BJ (cell line): ENCODE results near the gene INTS13. TPM values are rescaled to one million over a fixed set of nuclear protein-coding genes. Genes with fewer than 3 reads are reported as not detected.

ENCODE experiments used
- CTCF ChIA-PET: fragments of 350-600 bp; formaldehyde crosslinking; extraction: SDS; loops from one replicate; lab custom pipeline; 2021; ENCODE audit warnings: antibody characterized with exemption, inconsistent platforms; lab: Yijun Ruan, JAX
- POLR2A ChIA-PET: fragments of 300-600 bp; sonication (Branson Sonifier 250); formaldehyde crosslinking; extraction: SDS; loops from one replicate; lab custom pipeline; 2021; ENCODE audit warnings: antibody characterized with exemption; lab: Charles Lee
- DNase-seq: peaks from one replicate; pipeline ENCODE4 v3.0.0-alpha.2; 2011; ENCODE audit warnings: low read depth
- H3K27me3 ChIP-seq: 2 replicates; pipeline ENCODE4 v1.6.0; 2011; ENCODE audit warnings: low read length; ENCODE audit not compliant: control insufficient read depth, insufficient read depth
- H3K36me3 ChIP-seq: 2 replicates; pipeline ENCODE4 v1.5.1; 2011; ENCODE audit warnings: low read length; ENCODE audit not compliant: control insufficient read depth, insufficient read depth
- H3K4me3 ChIP-seq: 2 replicates; pipeline ENCODE4 v1.5.1; 2011; ENCODE audit warnings: low read depth, mild to moderate bottlenecking, control low read depth, low read length
- polyA minus RNA-seq: library from RNA; depleted of rRNA, polyadenylated mRNA; stranded (reverse); fragments of >200 nt; gene quantifications from 2 replicates; pipeline ENCODE4 v1.2.3, GENCODE V29; 2011; rRNA and poly(A)+ RNA removed
- polyA plus RNA-seq: library from polyadenylated mRNA; depleted of rRNA; stranded (reverse); fragments of >200 nt; gene quantifications from 2 replicates; pipeline ENCODE4 v1.2.3, GENCODE V29; 2011; rRNA removed
- TF ChIP-seq, protein P1 (sequence below): IDR thresholded peaks from 2 replicates; pipeline ENCODE4 v1.5.1; 2011; ENCODE audit warnings: low read depth, mild to moderate bottlenecking, control low read depth, inconsistent platforms, low read length, moderate library complexity; ENCODE audit not compliant: insufficient read depth

Gene INTS13, protein sequence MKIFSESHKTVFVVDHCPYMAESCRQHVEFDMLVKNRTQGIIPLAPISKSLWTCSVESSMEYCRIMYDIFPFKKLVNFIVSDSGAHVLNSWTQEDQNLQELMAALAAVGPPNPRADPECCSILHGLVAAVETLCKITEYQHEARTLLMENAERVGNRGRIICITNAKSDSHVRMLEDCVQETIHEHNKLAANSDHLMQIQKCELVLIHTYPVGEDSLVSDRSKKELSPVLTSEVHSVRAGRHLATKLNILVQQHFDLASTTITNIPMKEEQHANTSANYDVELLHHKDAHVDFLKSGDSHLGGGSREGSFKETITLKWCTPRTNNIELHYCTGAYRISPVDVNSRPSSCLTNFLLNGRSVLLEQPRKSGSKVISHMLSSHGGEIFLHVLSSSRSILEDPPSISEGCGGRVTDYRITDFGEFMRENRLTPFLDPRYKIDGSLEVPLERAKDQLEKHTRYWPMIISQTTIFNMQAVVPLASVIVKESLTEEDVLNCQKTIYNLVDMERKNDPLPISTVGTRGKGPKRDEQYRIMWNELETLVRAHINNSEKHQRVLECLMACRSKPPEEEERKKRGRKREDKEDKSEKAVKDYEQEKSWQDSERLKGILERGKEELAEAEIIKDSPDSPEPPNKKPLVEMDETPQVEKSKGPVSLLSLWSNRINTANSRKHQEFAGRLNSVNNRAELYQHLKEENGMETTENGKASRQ
- 11.4 and 25.9 TPM in 2 replicates for polyA plus RNA-seq
- polyA minus RNA-seq: 37.0 and 81.4 TPM in 2 replicates

DNA sequence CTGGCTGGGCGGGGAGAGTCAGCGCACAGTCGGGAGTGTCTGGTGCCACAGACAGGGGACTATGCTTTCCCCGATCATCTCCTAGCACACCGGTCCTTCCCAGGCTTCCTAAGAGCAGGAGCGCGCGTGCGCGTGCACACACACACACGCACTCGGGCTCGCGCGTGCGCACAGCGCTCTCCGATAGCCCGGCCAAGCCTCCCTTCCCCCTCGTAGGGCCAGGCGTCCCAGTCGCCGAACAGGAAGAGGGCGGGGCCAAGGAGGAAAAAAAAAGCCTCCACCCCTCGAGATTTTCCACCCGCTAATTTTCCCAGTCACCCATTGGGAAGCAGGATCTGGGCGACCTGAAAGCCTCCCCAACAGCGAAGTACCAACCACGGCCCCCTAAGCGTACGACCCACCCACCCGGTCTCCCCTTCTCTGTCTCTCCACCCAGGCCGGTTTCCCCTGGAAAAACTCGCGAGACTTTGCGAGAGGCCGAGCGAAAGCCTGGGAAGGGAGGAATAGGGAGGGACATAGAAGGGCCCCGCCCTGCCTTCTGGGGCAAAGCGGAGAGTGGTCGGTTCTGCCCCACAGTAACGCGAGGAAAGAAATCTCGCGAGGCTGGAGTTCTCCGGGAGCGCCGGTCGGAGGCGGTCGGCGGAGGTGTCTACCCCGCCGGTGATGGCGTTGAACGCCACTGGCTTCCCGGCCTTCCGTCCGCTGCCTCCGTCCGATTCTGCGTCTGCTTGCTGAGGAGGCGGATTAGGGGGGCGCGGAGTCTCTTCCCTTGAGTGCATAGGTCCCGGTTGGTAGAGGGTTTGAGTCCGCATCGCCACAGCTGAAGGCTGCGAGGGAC lies at the start of gene INTS13, which contains the start of gene FGFR1OP2:
Gene INTS13 (minus strand): TSS at position 119 of the 838 bp plus-strand sequence. CDS start 1,178 bp downstream, outside the sequence.
Gene FGFR1OP2 (plus strand): TSS at position 608 of the 838 bp plus-strand sequence. CDS start 15,689 bp downstream, outside the sequence.
- Histone ChIP-seq H3K27me3 (no peaks in the 10 kb centered on the region), H3K36me3 (no peaks in the 10 kb centered on the region), H3K4me3 (peak within 1 kb of the TSS; percentile 88)
- ChIA-PET CTCF (interaction anchor here (1.0 kb wide), 1 partner anchor 77 kb away, joined by 4 read pairs; no protein-coding TSS in a partner anchor), POLR2A (interaction anchor here (0.6 kb wide), 1 partner anchor 146 kb away, joined by 4 read pairs; no protein-coding TSS in a partner anchor)
- TF ChIP-seq, protein P1, sequence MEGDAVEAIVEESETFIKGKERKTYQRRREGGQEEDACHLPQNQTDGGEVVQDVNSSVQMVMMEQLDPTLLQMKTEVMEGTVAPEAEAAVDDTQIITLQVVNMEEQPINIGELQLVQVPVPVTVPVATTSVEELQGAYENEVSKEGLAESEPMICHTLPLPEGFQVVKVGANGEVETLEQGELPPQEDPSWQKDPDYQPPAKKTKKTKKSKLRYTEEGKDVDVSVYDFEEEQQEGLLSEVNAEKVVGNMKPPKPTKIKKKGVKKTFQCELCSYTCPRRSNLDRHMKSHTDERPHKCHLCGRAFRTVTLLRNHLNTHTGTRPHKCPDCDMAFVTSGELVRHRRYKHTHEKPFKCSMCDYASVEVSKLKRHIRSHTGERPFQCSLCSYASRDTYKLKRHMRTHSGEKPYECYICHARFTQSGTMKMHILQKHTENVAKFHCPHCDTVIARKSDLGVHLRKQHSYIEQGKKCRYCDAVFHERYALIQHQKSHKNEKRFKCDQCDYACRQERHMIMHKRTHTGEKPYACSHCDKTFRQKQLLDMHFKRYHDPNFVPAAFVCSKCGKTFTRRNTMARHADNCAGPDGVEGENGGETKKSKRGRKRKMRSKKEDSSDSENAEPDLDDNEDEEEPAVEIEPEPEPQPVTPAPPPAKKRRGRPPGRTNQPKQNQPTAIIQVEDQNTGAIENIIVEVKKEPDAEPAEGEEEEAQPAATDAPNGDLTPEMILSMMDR: no peak
- peak; percentile 88 for DNase-seq

DNA sequence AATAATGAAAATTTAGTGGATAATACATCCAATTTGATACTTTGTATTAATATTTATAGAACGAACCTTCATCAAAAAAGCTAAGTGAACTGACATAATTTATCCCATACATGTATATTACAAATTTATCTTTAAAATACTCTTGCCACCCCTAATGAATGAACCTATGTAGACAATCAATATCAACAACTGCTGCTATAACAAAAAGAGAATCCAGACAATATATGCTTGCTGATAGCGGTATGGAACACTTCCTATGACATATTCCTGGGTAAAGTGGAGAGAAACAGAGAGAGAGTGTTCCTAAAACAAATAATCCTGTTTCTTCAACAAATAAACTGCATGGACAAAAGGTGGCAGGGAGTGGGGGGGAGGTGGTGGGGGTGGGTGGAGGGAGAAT lies 45.1 kb upstream of the INTS13 start:
- POLR2A ChIA-PET: no interaction called here
- Histone ChIP-seq H3K27me3 (no peaks in the 10 kb centered on the region), H3K36me3 (no peaks in the 10 kb centered on the region; the same call in 1 of the 2 replicates), H3K4me3 (no peak overlapping the region)
- CTCF ChIA-PET: interaction anchor here (0.5 to 1.3 kb wide), 4 partner anchors 16 to 128 kb away, joined by 3 to 5 read pairs (median 4); partner anchors contain the start of gene TM7SF3
- no peak for DNase-seq
- TF ChIP-seq, protein P1: no peak

DNA sequence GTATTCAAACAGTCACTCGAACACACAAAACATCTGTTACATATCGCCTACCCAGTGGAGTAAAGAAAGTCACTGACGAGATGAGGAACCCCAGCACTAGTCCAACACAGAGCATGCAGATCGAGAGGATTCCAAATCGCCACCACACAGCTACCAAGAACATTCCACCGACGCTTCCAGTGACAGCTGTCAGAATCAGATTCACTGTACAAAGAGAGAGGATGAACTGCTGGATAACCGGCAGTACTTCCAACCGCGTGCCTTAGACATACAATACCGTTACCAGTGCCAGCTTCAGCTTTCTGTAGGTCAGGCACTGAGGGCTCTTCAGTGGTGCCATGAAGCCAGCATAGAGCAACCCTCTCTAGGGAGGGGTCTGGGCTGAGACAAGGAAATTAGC lies 42.0 kb upstream of the INTS13 start:
- Histone ChIP-seq H3K27me3 (no peaks in the 10 kb centered on the region), H3K4me3 (no peak overlapping the region), H3K36me3 (no peaks in the 10 kb centered on the region; the same call in 1 of the 2 replicates)
- ChIA-PET POLR2A (no interaction called here), CTCF (no interaction called here)
- TF ChIP-seq, protein P1: no peak
- DNase-seq: no peak

DNA sequence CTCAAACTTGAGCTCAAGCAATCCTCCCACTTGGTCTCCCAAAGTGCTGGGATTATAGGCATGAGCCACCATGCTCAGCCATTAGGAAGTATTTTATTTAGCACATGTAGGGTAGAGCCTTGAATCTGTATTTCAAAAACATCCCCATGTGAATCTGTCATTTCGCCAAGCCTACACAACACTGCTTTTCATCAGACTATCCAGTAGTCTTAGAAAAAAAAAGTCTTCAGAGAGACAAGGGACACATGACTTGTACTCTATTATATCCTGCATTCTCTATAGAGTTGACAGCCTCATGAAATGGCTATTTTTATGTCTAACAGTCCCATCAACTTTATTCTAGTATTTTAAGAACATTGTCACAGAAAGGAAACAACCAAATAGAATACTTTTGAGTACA lies 41.0 kb upstream of the INTS13 start:
- TF ChIP-seq, protein P1: no peak
- ChIA-PET POLR2A (no interaction called here), CTCF (no interaction called here)
- peaks cover under 1% of the 10 kb centered on the region; the same call in 1 of the 2 replicates for H3K36me3 ChIP-seq
- no peak overlapping the region for H3K4me3 ChIP-seq
- no peaks in the 10 kb centered on the region for H3K27me3 ChIP-seq
- DNase-seq: no peak
